HG03097 (cell line): ENCODE results near the gene SH3GL1.

Source experiments
- ATAC-seq: cut with Tn5 transposase; IDR thresholded peaks from one replicate; pipeline ENCODE4 v1.9.1; 2021; ENCODE audit not compliant: unreplicated experiment, low FRiP score

Gene SH3GL1

GRCh38 chr19:4432918-4433506 is 32.7 kb upstream of the SH3GL1 start:
- no peak for ATAC-seq

GRCh38 chr19:4431808-4432674 is 31.7 kb upstream of the SH3GL1 start:
- no peak for ATAC-seq

- no peak for ATAC-seq
Observed at GRCh38 chr19:4431296-4431695, 30.9 kb upstream of the SH3GL1 start.

- ATAC-seq = no peak
Observed at GRCh38 chr19:4430760-4431159, 30.4 kb upstream of the SH3GL1 start.

- no peak for ATAC-seq
Observed at GRCh38 chr19:4429771-4430171, 29.4 kb upstream of the SH3GL1 start.

GRCh38 chr19:4429256-4429655 is 28.9 kb upstream of the SH3GL1 start:
- no peak for ATAC-seq

- no peak for ATAC-seq
Observed at GRCh38 chr19:4428326-4428975, 28.1 kb upstream of the SH3GL1 start.

- ATAC-seq = no peak
Observed at GRCh38 chr19:4425537-4425936, 25.2 kb upstream of the SH3GL1 start.

- ATAC-seq = no peak
Observed at GRCh38 chr19:4423416-4424126, 23.2 kb upstream of the SH3GL1 start.

- no peak for ATAC-seq
Observed at GRCh38 chr19:4416268-4416667, 15.9 kb upstream of the SH3GL1 start.

- no peak for ATAC-seq
Observed at GRCh38 chr19:4415352-4415751, 15.0 kb upstream of the SH3GL1 start.

GRCh38 chr19:4414800-4415321 is 14.5 kb upstream of the SH3GL1 start:
- ATAC-seq = no peak

GRCh38 chr19:4414144-4414799 is 13.9 kb upstream of the SH3GL1 start:
- ATAC-seq = no peak

- no peak for ATAC-seq
Observed at GRCh38 chr19:4413588-4413987, 13.2 kb upstream of the SH3GL1 start.

- ATAC-seq = no peak
Observed at GRCh38 chr19:4409123-4409933, 9.0 kb upstream of the SH3GL1 start.

GRCh38 chr19:4406626-4407025 is 6.3 kb upstream of the SH3GL1 start:
- no peak for ATAC-seq

- ATAC-seq = no peak
Observed at GRCh38 chr19:4405977-4406376, 5.6 kb upstream of the SH3GL1 start.

- no peak for ATAC-seq
Observed at GRCh38 chr19:4403005-4403761, 2.8 kb upstream of the SH3GL1 start.
